Peyer's patch (tissue), 4 donors: ENCODE results near the gene GPATCH11.

Experiments used
- POLR2A ChIP-seq, 2 donors: fragments of 450-650 bp; IDR thresholded peaks; one replicate each; pipeline ENCODE4 v1.5.1; 2017; ENCODE audit warnings: antibody characterized with exemption in 2 of 2, mild to moderate bottlenecking in 2 of 2, moderate library complexity in 2 of 2
- TF ChIP-seq, protein P1 (sequence below), 6 experiments: fragments of 450-650 bp in 4 of 6; fragments of 200-600 bp in 2 of 6; sonication (generic) in 1 of 6; IDR thresholded peaks; one replicate each; pipeline ENCODE4 v1.5.1; 2017 to 2019; ENCODE audit warnings: antibody characterized with exemption in 6 of 6, mild to moderate bottlenecking in 3 of 6, moderate library complexity in 1 of 6

DNA sequence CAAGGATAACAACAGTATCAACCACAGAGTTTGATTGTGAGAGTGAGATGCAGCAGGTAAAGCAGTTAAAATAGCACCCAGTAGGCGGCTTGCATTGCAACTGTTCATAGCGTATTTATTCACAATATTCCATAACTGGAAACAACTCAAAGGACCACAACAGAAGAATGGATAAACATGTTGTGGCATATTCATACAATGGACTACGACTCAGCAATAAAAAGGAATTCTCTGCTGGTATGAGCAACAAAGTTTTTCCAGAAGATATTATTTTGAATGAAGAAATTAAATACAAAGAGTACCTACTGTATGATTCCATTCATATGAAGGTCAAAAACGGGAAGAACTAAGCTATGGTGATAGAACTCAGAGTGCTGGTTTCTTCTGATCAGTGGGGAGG lies 25.2 kb downstream of the GPATCH11 start:
- TF ChIP-seq, protein P1, sequence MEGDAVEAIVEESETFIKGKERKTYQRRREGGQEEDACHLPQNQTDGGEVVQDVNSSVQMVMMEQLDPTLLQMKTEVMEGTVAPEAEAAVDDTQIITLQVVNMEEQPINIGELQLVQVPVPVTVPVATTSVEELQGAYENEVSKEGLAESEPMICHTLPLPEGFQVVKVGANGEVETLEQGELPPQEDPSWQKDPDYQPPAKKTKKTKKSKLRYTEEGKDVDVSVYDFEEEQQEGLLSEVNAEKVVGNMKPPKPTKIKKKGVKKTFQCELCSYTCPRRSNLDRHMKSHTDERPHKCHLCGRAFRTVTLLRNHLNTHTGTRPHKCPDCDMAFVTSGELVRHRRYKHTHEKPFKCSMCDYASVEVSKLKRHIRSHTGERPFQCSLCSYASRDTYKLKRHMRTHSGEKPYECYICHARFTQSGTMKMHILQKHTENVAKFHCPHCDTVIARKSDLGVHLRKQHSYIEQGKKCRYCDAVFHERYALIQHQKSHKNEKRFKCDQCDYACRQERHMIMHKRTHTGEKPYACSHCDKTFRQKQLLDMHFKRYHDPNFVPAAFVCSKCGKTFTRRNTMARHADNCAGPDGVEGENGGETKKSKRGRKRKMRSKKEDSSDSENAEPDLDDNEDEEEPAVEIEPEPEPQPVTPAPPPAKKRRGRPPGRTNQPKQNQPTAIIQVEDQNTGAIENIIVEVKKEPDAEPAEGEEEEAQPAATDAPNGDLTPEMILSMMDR (IDR thresholded peaks at IDR 0.05), result no peak
- TF ChIP-seq POLR2A (IDR thresholded peaks at IDR 0.05), result no peak
